HUES48 (cell line): Measurements from ENCODE around the gene CTXN1.

Source experiments
- H3K27ac ChIP-seq: one replicate; pipeline ENCODE4 v1.7.0; 2013; ENCODE audit warnings: low read depth, low read length, inconsistent platforms
- H3K27me3 ChIP-seq: 2 replicates; pipeline ENCODE4 v1.6.1; 2013; ENCODE audit warnings: mild to moderate bottlenecking, low read length; ENCODE audit not compliant: control insufficient read depth, insufficient read depth
- H3K36me3 ChIP-seq: 2 replicates; pipeline ENCODE4 v1.6.1; 2013; ENCODE audit warnings: low read length; ENCODE audit not compliant: control insufficient read depth, insufficient read depth
- H3K4me1 ChIP-seq: 2 replicates; pipeline ENCODE4 v1.6.1; 2013; ENCODE audit warnings: mild to moderate bottlenecking, low read length; ENCODE audit not compliant: control insufficient read depth, insufficient read depth
- H3K4me3 ChIP-seq: 2 replicates; pipeline ENCODE4 v1.5.1; 2013; ENCODE audit warnings: mild to moderate bottlenecking, low read depth, low read length
- H3K9ac ChIP-seq: 2 replicates; pipeline ENCODE4 v1.6.1; 2013; ENCODE audit warnings: mild to moderate bottlenecking, low read depth, low read length, moderate library complexity
- H3K9me3 ChIP-seq: 2 replicates; pipeline ENCODE4 v1.6.1; 2013; ENCODE audit warnings: low read length; ENCODE audit not compliant: control insufficient read depth, insufficient read depth

The CTXN1 gene

GRCh38 chr19:7912144-7912696, 13.7 kb downstream of the CTXN1 start:
- Histone ChIP-seq H3K9me3 (no peaks in the 10 kb centered on the region), H3K9ac (no peak overlapping the region), H3K27ac (no peak overlapping the region), H3K4me1 (no peaks in the 10 kb centered on the region; the same call in 1 of the 2 replicates), H3K27me3 (peaks cover 26% of the 10 kb centered on the region), H3K4me3 (no peak overlapping the region), H3K36me3 (peaks cover 27% of the 10 kb centered on the region)

- Histone ChIP-seq H3K27ac (no peak overlapping the region), H3K4me3 (no peak overlapping the region), H3K9ac (no peak overlapping the region), H3K9me3 (no peaks in the 10 kb centered on the region), H3K27me3 (peaks cover 21% of the 10 kb centered on the region), H3K4me1 (no peaks in the 10 kb centered on the region; the same call in 1 of the 2 replicates), H3K36me3 (peaks cover 27% of the 10 kb centered on the region)
Measured at GRCh38 chr19:7911508-7912143, 14.3 kb downstream of the CTXN1 start.

DNA sequence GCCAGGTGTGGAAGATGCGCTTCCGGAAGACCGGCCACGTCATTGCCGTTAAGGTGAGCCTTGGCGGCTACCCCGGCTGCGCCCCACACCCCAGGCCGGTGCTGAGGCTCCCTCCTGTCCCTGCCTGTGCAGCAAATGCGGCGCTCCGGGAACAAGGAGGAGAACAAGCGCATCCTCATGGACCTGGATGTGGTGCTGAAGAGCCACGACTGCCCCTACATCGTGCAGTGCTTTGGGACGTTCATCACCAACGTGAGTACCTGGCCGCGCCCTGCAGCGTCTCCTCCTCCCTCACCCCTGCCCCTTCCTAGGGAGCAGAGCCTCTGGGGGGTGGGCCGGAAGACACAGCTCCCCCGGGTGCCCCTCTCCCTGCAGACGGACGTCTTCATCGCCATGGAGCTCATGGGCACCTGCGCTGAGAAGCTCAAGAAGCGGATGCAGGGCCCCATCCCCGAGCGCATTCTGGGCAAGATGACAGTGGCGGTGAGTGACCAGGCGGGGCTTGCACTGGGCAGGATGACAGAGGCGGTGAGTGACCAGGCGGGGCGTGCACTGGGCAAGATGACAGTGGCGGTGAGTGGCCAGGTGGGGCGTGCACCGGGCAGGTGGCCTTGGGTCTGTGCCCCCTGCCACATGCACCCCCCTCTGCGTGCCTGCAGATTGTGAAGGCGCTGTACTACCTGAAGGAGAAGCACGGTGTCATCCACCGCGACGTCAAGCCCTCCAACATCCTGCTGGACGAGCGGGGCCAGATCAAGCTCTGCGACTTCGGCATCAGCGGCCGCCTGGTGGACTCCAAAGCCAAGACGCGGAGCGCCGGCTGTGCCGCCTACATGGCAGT, 15.4 kb downstream of the CTXN1 start:
- Histone ChIP-seq H3K4me1 (no peaks in the 10 kb centered on the region), H3K9ac (no peak overlapping the region), H3K27ac (no peak overlapping the region), H3K36me3 (peaks cover 35% of the 10 kb centered on the region), H3K4me3 (no peak overlapping the region), H3K27me3 (peaks cover 11% of the 10 kb centered on the region), H3K9me3 (no peaks in the 10 kb centered on the region)

DNA sequence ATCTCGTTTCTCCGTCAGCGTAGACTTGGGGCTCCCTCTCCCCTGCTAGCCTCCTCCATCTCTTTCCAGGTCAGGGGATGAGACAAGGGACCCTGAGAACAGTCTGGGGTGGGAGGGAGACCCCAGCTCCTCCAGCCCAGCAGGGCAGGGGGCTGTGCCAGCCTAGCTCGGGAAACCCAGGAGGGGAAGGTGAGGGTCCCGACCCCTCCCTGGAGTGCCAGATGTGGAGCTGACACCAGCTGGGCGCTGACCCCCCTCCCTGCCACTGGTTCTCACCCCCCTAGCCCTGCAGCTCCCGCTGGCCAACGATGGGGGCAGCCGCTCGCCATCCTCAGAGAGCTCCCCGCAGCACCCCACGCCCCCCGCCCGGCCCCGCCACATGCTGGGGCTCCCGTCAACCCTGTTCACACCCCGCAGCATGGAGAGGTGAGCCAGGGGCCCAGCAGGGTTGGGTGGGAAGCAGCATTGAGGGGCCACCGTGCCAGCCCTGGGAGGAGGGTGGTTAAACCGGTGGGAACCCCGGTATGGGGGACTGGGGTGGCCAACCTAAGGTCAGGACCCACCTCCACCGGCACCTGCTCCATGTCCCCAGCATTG, 16.4 kb downstream of the CTXN1 start:
- Histone ChIP-seq H3K4me1 (peaks cover 3% of the 10 kb centered on the region; the same call in 1 of the 2 replicates), H3K36me3 (peaks cover 35% of the 10 kb centered on the region), H3K27me3 (peaks cover under 1% of the 10 kb centered on the region; the same call in 1 of the 2 replicates), H3K4me3 (no peak overlapping the region), H3K27ac (no peak overlapping the region), H3K9me3 (no peaks in the 10 kb centered on the region), H3K9ac (no peak overlapping the region)

DNA sequence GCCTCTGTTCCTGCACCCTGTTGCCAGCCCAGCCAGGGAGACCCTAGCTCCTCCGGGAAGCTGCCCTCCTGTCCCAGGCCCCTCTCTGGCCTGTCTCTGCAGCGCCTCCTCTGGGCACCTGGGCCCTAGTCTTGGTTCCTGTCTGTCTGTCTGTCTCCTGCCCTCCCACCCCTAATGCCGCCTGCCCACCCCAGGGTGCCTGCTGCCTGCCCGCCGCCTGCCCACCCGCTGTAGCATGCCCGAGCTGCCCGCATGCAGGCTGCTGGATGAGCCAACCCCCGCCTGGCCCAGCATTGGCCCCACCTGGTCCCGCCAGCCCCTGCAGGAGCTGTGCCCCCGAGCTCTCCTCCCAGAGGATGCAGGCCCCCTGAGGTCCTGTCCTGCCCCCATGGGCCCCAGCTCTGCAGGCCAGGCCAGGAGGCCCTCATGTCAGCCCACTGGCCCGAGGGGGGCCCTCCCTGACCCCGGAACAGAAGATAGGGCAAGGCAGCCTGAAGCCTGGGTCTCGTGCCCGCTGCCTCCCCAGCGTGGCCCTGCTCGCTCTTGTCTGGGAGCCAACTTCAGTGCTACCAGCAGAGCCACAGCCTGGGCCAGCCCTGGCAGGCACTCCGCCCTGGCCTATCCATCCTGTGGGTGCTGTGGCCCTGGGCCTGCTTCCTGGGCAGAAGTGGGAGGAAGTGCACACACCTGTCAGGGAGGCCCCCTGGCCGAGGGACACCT, 17.0 kb downstream of the CTXN1 start:
- H3K9me3 ChIP-seq = no peaks in the 10 kb centered on the region
- peaks cover 4% of the 10 kb centered on the region; the same call in 1 of the 2 replicates for H3K4me1 ChIP-seq
- no peak overlapping the region for H3K4me3 ChIP-seq
- no peak overlapping the region for H3K9ac ChIP-seq
- peaks cover 35% of the 10 kb centered on the region for H3K36me3 ChIP-seq
- H3K27ac ChIP-seq = no peak overlapping the region
- H3K27me3 ChIP-seq = no peaks in the 10 kb centered on the region

- Histone ChIP-seq H3K4me1 (peaks cover 4% of the 10 kb centered on the region; the same call in 1 of the 2 replicates), H3K27me3 (no peaks in the 10 kb centered on the region), H3K27ac (no peak overlapping the region), H3K36me3 (peaks cover 35% of the 10 kb centered on the region), H3K4me3 (no peak overlapping the region), H3K9ac (no peak overlapping the region), H3K9me3 (no peaks in the 10 kb centered on the region)
Measured at GRCh38 chr19:7908078-7908699, 17.7 kb downstream of the CTXN1 start.

- no peak overlapping the region for H3K27ac ChIP-seq
Measured at GRCh38 chr19:7907544-7907943, 18.4 kb downstream of the CTXN1 start.

DNA sequence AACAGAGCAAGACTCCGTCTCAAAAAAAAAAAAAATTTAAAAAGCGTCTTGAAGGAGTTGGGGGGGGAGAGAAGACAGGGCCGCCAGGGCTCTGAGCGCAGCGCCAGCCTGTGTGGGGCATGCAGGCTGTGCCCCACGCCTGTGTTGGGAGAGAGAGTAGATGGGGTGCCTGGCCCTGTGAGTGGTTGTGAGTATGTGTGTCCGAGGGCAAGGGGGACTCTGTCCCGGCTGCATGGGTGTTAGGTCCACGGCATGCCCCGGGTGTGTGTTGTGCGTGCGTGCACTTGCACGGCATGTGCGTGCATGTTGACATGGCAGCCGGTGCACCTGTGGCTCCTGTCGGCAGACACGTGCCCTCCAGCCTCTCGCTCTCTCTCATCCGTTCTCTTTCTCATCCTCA, 18.8 kb downstream of the CTXN1 start:
- Histone ChIP-seq H3K27me3 (no peaks in the 10 kb centered on the region), H3K9me3 (no peaks in the 10 kb centered on the region), H3K4me1 (peaks cover 6% of the 10 kb centered on the region; the same call in 1 of the 2 replicates), H3K9ac (no peak overlapping the region), H3K36me3 (peaks cover 30% of the 10 kb centered on the region), H3K27ac (no peak overlapping the region), H3K4me3 (no peak overlapping the region)

More at GRCh38 chr19:7907544-7907943, 18.4 kb downstream of the CTXN1 start:
- peaks cover 6% of the 10 kb centered on the region; the same call in 1 of the 2 replicates for H3K4me1 ChIP-seq
- H3K9me3 ChIP-seq = no peaks in the 10 kb centered on the region
- no peak overlapping the region for H3K4me3 ChIP-seq
- H3K9ac ChIP-seq = no peak overlapping the region
- H3K36me3 ChIP-seq = peaks cover 32% of the 10 kb centered on the region
- no peaks in the 10 kb centered on the region for H3K27me3 ChIP-seq

DNA sequence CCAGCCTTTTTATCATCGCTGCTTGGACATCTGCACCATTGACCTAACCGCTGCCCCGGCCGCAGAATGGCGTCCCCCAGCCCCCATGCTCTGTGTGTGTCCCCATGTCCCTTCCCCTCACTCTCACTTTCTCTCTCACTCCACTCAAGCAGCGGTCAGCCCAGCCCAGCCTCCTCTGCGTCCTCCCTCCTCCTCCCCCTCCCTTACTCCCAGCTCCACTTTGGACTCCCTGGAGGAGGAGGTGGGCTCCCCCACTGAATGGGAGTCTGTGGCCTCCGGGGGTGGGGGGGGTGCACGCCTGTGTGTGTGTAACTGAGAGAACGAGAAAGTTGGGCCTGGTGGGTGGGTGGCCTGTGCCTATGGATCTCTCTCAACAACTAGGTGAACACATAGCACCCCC, 20.1 kb downstream of the CTXN1 start:
- Histone ChIP-seq H3K4me1 (peaks cover 6% of the 10 kb centered on the region; the same call in 1 of the 2 replicates), H3K27me3 (no peaks in the 10 kb centered on the region), H3K4me3 (no peak overlapping the region), H3K9me3 (no peaks in the 10 kb centered on the region), H3K36me3 (peaks cover 19% of the 10 kb centered on the region), H3K9ac (no peak overlapping the region), H3K27ac (no peak overlapping the region)

- Histone ChIP-seq H3K4me1 (peaks cover 6% of the 10 kb centered on the region; the same call in 1 of the 2 replicates), H3K27ac (no peak overlapping the region), H3K36me3 (peaks cover 16% of the 10 kb centered on the region), H3K4me3 (no peak overlapping the region), H3K9ac (no peak overlapping the region), H3K27me3 (no peaks in the 10 kb centered on the region), H3K9me3 (no peaks in the 10 kb centered on the region)
Measured at GRCh38 chr19:7905268-7905667, 20.7 kb downstream of the CTXN1 start.
